Measurements from ENCODE around the gene CALD1. TPM values are rescaled to one million over a fixed set of nuclear protein-coding genes. Genes with fewer than 3 reads are reported as not detected.

Gene CALD1
- total and polyA plus RNA-seq, 8 donors = 146 to 1,007 (median 302) TPM

GRCh38 chr7:134772401-134772800 is 7.0 kb upstream of the CALD1 start:
- H3K9me3 ChIP-seq = no peaks in the 10 kb centered on the region
- intact Hi-C loops (cut with DNase I; ENCODE audit: low total_unique reads) = no loop called here
- DNase-seq = no peak
- no peak for TF ChIP-seq CTCF (IDR thresholded peaks at IDR 0.05)
- TF ChIP-seq EP300 (IDR thresholded peaks at IDR 0.05) = no peak
- no peak for TF ChIP-seq POLR2A (IDR thresholded peaks at IDR 0.05)
- no peak for TF ChIP-seq POLR2AphosphoS5 (IDR thresholded peaks at IDR 0.05)
- H3K4me3 ChIP-seq = no peak overlapping the region
- H3K4me1 ChIP-seq = peaks cover 0 to 2% (median 0%) of the 10 kb centered on the region in 4 donors
- 55 to 68% (median 56%) methylated on average over 3 of the region's 3 CpGs for WGBS, 5 donors
- H3K27ac ChIP-seq = no peak overlapping the region
- H3K36me3 ChIP-seq = no peaks in the 10 kb centered on the region
- H3K27me3 ChIP-seq = no peaks in the 10 kb centered on the region

- DNase-seq = no peak
- Histone ChIP-seq H3K9me3 (no peaks in the 10 kb centered on the region), H3K4me3 (no peak overlapping the region), H3K36me3 (no peaks in the 10 kb centered on the region), H3K27me3 (no peaks in the 10 kb centered on the region), H3K27ac (no peak overlapping the region), H3K4me1 (peaks cover 0 to 9% (median 6%) of the 10 kb centered on the region in 4 donors)
- intact Hi-C loops (cut with DNase I; ENCODE audit: low total_unique reads) = no loop called here
- TF ChIP-seq POLR2A (IDR thresholded peaks at IDR 0.05) (no peak), POLR2AphosphoS5 (IDR thresholded peaks at IDR 0.05) (no peak), EP300 (IDR thresholded peaks at IDR 0.05) (no peak), CTCF (IDR thresholded peaks at IDR 0.05) (no peak)
- WGBS, 5 donors = 68 to 91% (median 74%) methylated on average over 3 to 4 of the region's 4 CpGs
Observed at GRCh38 chr7:134773164-134773563, 6.3 kb upstream of the CALD1 start.

- intact Hi-C loops (cut with DNase I; ENCODE audit: low total_unique reads) = no loop called here
- TF ChIP-seq POLR2AphosphoS5 (IDR thresholded peaks at IDR 0.05) = no peak
Observed at GRCh38 chr7:134774119-134774518, 5.3 kb upstream of the CALD1 start.

GRCh38 chr7:134777470-134777869 is 2.0 kb upstream of the CALD1 start:
- Histone ChIP-seq H3K27me3 (no peaks in the 10 kb centered on the region), H3K4me3 (no peak overlapping the region), H3K4me1 (peaks cover 0 to 21% (median 17%) of the 10 kb centered on the region in 4 donors), H3K27ac (peak overlapping the region in 4 of 5 donors; percentile 79 to 91 (median 86)), H3K9me3 (no peaks in the 10 kb centered on the region), H3K36me3 (no peaks in the 10 kb centered on the region)
- no peak for DNase-seq
- intact Hi-C loops (cut with DNase I; ENCODE audit: low total_unique reads) = no loop called here
- TF ChIP-seq POLR2AphosphoS5 (IDR thresholded peaks at IDR 0.05) (peak in 1 of 3 donors; percentile 43), EP300 (IDR thresholded peaks at IDR 0.05) (no peak)
- WGBS, 5 donors = 65 to 89% (median 82%) methylated on average over 3 of the region's 3 CpGs

More at GRCh38 chr7:134774119-134774518, 5.3 kb upstream of the CALD1 start:
- WGBS, 5 donors = 85 to 93% (median 89%) methylated on average over 3 of the region's 3 CpGs
- no peak overlapping the region for H3K27ac ChIP-seq
- H3K9me3 ChIP-seq = no peaks in the 10 kb centered on the region
- no peak for DNase-seq
- H3K4me1 ChIP-seq = peaks cover 0 to 19% (median 15%) of the 10 kb centered on the region in 4 donors
- no peaks in the 10 kb centered on the region for H3K36me3 ChIP-seq
- H3K4me3 ChIP-seq = no peak overlapping the region
- H3K27me3 ChIP-seq = no peaks in the 10 kb centered on the region

- Histone ChIP-seq H3K4me3 (no peak overlapping the region), H3K27me3 (no peaks in the 10 kb centered on the region), H3K9me3 (no peaks in the 10 kb centered on the region), H3K27ac (peak overlapping the region in 4 of 5 donors; percentile 79 to 91 (median 86)), H3K36me3 (no peaks in the 10 kb centered on the region), H3K4me1 (peaks cover 0 to 21% (median 17%) of the 10 kb centered on the region in 4 donors)
- intact Hi-C loops (cut with DNase I; ENCODE audit: low total_unique reads) = no loop called here
- 60 to 78% (median 66%) methylated on average over 2 of the region's 2 CpGs for WGBS, 5 donors
- no peak for TF ChIP-seq POLR2A (IDR thresholded peaks at IDR 0.05)
- TF ChIP-seq CTCF (IDR thresholded peaks at IDR 0.05) = no peak
- TF ChIP-seq POLR2AphosphoS5 (IDR thresholded peaks at IDR 0.05) = no peak
- TF ChIP-seq EP300 (IDR thresholded peaks at IDR 0.05) = no peak
- no peak for DNase-seq
Observed at GRCh38 chr7:134777908-134778580, 1.4 kb upstream of the CALD1 start.

Data from stomach (tissue), 9 donors.